IPS-20b (cell line): Measurements from ENCODE around the gene KIAA0232.
"Not testable (repeated sequence)": the region's sequence is repeated elsewhere in the genome, so short reads cannot be mapped to it uniquely, and the experiment has no call there.

ENCODE experiments used
- H3K27ac ChIP-seq: one replicate; pipeline ENCODE4 v1.5.1; 2013; ENCODE audit warnings: low read length
- H3K27me3 ChIP-seq: 2 replicates; pipeline ENCODE4 v1.6.1; 2013; ENCODE audit warnings: mild to moderate bottlenecking, low read length, inconsistent platforms; ENCODE audit not compliant: insufficient read depth
- H3K36me3 ChIP-seq: 2 replicates; pipeline ENCODE4 v1.6.1; 2013; ENCODE audit warnings: low read depth, mild to moderate bottlenecking, inconsistent platforms, low read length, moderate library complexity; ENCODE audit not compliant: insufficient read depth
- H3K4me1 ChIP-seq: 2 replicates; pipeline ENCODE4 v1.6.1; 2013; ENCODE audit warnings: mild to moderate bottlenecking, control low read depth, inconsistent platforms, low read length, moderate library complexity; ENCODE audit not compliant: insufficient read depth
- H3K4me3 ChIP-seq: 2 replicates; pipeline ENCODE4 v1.5.1; 2013; ENCODE audit warnings: mild to moderate bottlenecking, low read length, inconsistent platforms
- H3K9ac ChIP-seq: 2 replicates; pipeline ENCODE4 v1.6.1; 2013; ENCODE audit warnings: low read depth, mild to moderate bottlenecking, inconsistent platforms, low read length, moderate library complexity
- H3K9me3 ChIP-seq: 2 replicates; pipeline ENCODE4 v1.6.1; 2013; ENCODE audit warnings: mild to moderate bottlenecking, low read depth, low read length, inconsistent platforms; ENCODE audit not compliant: insufficient read depth

The KIAA0232 gene

DNA sequence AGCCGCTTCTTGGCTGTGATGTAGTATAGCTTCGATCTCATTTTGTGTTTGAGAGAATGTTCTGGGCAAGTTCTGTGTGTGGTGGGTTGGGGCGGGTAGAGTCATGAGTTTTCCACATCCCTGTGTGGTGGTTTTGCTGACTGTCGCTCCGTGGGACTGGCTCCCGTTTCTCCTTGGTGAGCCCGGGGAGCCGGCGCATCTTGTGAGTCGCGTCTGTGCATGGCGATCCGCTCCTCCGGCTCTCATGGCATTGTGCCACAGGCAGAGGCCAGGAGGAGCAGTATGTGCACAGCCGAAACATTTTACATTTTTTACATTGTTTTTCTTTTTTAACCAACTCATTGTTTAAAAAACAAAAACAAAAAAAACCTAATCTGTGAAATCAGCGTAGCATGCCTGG lies 99.4 kb downstream of the KIAA0232 start:
- Histone ChIP-seq H3K4me1 (no peaks in the 10 kb centered on the region), H3K9ac (no peak overlapping the region), H3K9me3 (no peaks in the 10 kb centered on the region), H3K36me3 (peaks cover 56% of the 10 kb centered on the region), H3K27ac (no peak overlapping the region), H3K4me3 (no peak overlapping the region), H3K27me3 (no peaks in the 10 kb centered on the region)

DNA sequence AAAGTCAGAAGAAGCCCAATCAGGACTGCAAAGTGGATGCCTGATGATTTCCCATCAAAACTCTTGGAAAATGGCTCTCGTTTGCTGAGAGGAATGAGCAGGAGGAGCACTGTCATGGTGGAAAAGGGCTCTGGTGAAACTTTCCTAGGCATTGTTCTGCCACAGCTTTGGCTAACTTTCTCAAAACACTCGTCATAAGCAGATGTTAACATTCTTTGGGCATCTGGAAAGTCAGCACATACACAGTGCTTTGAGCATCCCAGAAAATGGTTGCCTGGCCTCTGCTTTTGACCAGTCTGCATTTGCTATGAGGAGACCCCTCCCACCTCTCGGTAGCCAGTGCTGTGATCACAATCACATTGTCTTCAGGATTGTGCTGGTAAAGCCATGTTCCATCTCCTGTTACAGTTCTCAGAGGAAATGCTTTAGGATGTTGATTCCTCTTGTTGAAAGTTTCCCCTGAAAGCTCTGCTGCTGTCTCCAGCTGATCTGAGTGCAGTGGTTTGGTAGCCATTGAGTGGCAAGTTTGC lies 101.9 kb downstream of the KIAA0232 start:
- H3K36me3 ChIP-seq, result peaks cover 35% of the 10 kb centered on the region

DNA sequence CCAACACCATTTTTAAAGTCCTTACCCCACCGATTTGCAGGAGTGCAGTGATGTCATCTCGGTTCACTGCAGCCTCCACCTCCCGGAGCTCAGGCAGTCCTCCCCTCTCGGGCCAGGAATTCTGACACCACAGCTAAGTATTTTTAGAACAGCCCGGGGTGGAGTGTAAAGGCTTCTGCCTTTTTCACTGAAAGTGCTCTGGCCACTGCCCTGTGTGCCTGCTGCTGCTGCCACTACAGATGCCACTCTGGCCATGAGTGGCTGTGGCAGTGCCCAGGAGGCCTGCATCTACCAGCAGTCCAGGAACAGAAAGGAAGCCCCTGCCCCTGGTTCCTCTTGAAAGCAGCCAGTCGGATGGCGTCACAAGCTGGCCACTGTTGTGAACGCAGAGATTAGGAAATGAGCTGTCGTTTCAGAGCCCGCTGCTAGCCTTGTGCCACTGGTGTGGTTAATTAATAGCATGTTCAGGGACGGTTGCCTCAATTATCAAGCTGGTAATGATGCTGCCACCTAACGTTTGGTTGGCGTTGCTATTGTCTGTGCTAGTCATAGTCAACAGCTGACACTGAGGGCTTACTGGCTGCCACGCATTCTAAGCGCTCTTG lies 103.5 kb downstream of the KIAA0232 start:
- Histone ChIP-seq H3K4me3 (no peak overlapping the region), H3K4me1 (no peaks in the 10 kb centered on the region), H3K9ac (no peak overlapping the region), H3K27ac (no peak overlapping the region), H3K36me3 (peaks cover 23% of the 10 kb centered on the region), H3K27me3 (no peaks in the 10 kb centered on the region), H3K9me3 (no peaks in the 10 kb centered on the region)

More for the DNA sequence above, 101.9 kb downstream of the KIAA0232 start:
- Histone ChIP-seq H3K9me3 (no peaks in the 10 kb centered on the region), H3K27ac (no peak overlapping the region), H3K4me3 (no peak overlapping the region), H3K4me1 (no peaks in the 10 kb centered on the region), H3K27me3 (no peaks in the 10 kb centered on the region), H3K9ac (no peak overlapping the region)

DNA sequence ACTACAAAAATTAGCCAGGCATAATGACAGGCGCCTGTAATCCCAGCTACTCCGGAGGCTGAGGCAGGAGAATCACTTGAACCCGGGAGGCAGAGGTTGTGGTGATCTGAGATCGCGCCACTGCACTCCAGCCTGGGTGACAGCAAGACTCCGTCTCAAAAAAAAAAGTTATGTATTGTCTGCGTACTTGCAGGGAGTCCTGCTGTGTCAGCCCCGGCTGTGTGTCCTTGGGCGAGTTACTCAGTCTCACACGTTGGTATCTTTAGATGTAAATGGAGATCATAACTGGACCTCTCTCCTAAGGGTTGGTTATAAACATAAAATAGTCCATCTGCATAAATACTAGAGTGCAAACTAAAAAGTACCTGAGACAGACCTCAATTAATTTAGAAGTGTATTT lies 104.4 kb downstream of the KIAA0232 start:
- H3K27ac ChIP-seq, result no peak overlapping the region
- no peaks in the 10 kb centered on the region for H3K9me3 ChIP-seq

DNA sequence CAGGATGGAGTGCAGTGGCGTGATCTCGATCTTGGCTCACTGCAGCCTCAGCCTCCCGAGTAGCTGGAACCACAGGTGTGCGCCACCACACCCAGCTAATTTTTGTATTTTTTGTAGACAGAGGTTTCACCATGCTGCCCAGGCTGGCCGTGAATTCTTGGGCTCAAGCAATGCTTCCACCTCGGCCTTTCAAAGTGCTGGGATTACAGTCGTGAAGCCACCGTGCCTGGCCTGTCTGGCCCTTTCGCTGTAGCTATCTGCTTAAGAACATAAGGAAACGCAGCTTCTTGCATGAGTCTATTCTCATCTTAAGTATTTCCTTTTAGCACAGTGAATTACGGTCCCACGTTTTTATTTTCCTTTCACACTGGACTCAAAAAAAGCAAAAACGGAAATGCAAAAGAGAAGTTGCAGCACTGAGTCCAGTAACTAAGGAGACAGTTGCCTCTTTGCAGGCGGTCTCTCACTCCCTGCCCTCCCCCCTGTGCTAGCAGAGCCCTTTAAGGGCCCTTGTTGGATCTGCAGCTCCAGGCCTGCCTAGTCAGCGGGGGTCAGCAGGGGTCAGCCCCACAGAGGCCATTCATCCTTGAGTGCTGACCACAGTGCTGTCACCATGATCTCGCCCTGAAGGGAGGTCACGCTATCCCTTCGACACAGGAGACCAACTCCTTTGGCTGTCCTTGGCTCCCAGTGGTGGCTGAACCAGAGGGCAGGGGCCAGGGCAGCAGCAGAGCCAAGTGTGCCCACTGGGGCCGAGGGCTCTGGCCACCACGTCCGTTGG lies 105.3 kb downstream of the KIAA0232 start:
- H3K27ac ChIP-seq, result no peak overlapping the region
- H3K4me3 ChIP-seq, result no peak overlapping the region
- H3K36me3 ChIP-seq, result peaks cover 5% of the 10 kb centered on the region; the same call in 1 of the 2 replicates
- H3K27me3 ChIP-seq, result no peaks in the 10 kb centered on the region
- H3K4me1 ChIP-seq, result no peaks in the 10 kb centered on the region
- H3K9me3 ChIP-seq, result no peaks in the 10 kb centered on the region
- no peak overlapping the region for H3K9ac ChIP-seq

More for the DNA sequence above, 104.4 kb downstream of the KIAA0232 start:
- H3K4me3 ChIP-seq, result no peak overlapping the region
- H3K36me3 ChIP-seq, result peaks cover 14% of the 10 kb centered on the region; the same call in 1 of the 2 replicates
- H3K4me1 ChIP-seq, result no peaks in the 10 kb centered on the region
- H3K9ac ChIP-seq, result no peak overlapping the region
- H3K27me3 ChIP-seq, result no peaks in the 10 kb centered on the region

DNA sequence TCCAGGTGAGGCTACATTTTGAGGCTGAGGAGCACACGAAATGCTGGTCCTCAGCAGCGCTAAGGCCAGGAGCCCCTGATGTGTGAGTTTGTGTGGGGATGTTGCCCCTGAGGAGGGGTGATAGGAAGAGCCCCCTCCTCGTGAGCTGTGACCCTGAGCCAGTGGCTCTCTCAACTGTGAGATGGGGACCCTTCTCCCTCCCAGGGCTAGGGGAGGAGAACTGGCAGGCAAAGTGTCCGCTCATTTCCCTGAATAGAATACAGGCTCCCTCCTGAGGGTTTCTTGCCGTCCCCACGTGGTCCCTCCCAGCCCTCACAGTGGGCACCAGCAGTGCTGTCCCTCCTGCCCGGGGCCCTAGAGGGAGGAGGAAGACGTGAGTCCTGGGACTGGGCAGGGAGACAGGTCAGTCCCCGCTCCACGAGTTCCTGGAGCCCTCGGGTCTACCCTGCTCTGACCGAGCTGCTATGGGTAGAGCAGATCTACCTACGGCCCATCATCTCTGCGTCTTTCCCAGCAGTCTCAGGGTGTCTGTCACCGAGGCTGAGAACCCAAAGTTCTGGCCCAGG lies 106.1 kb downstream of the KIAA0232 start:
- Histone ChIP-seq H3K27ac (no peak overlapping the region), H3K4me1 (no peaks in the 10 kb centered on the region), H3K4me3 (no peak overlapping the region), H3K9me3 (no peaks in the 10 kb centered on the region), H3K36me3 (no peaks in the 10 kb centered on the region; the same call in 1 of the 2 replicates), H3K9ac (no peak overlapping the region), H3K27me3 (no peaks in the 10 kb centered on the region)

DNA sequence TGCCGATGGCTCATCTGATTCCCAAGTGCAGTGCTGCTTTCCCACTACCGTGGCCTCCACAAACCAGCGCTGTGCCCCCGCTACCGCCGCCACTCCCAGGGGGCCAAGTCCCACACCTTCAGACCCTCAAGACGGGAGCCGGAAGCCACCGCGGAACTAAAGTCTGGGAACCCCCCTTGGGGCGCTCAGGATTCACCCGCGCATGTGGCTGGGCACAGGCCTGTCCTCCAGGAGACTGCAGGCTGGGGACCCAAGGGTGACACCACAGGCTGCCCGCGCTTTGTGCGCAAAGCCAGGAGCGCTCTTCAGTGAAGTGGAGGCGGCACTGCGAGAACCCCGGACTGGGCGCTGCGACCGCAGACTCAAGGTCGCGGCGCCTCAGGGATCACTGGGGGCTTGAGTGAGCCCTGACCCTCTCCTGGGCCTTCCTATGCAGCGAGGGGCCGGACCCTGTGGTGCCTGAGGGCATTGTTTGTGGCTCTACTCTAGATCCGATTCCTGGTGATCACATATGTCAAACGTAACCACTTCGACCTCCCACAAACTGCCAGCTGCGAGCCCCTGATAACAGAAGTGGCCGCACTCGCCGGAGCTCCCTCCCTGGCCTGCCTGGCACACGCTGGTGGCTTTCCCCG lies 106.7 kb downstream of the KIAA0232 start:
- Histone ChIP-seq H3K27me3 (no peaks in the 10 kb centered on the region), H3K4me1 (no peaks in the 10 kb centered on the region), H3K9me3 (no peaks in the 10 kb centered on the region), H3K9ac (no peak overlapping the region), H3K4me3 (no peak overlapping the region), H3K36me3 (no peaks in the 10 kb centered on the region), H3K27ac (no peak overlapping the region)

DNA sequence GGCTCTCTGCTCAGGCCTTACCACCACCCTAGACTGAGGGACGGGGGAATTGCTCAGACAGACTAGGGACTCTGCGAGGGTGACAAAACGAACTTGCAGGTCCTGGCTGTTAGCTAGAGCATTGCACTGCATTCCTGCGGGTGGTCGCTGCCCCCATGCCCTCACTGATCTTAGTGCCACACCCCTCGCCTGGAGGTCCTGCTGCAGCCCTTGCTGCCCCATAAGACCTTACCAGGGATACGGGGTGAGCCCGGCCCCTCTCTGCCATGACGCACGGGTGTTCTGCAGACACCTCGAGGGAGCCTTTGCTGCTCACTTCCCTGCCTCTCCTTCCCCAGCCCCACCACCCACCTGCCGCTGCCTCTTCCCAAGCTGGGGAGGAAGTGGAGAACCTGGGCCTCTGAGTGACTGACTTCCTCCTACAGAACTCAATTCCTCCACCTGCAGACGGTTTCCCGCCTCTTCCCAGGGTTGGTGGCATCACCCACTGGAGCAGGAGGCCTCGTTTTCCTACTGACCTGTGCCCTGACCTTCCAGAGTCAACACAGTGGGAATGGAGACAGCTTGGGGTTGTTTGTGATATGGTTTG lies 107.3 kb downstream of the KIAA0232 start:
- H3K9ac ChIP-seq, result no peak overlapping the region
- no peaks in the 10 kb centered on the region for H3K9me3 ChIP-seq
- H3K27me3 ChIP-seq, result no peaks in the 10 kb centered on the region
- no peak overlapping the region for H3K27ac ChIP-seq
- no peaks in the 10 kb centered on the region for H3K36me3 ChIP-seq
- H3K4me3 ChIP-seq, result no peak overlapping the region
- no peaks in the 10 kb centered on the region for H3K4me1 ChIP-seq

DNA sequence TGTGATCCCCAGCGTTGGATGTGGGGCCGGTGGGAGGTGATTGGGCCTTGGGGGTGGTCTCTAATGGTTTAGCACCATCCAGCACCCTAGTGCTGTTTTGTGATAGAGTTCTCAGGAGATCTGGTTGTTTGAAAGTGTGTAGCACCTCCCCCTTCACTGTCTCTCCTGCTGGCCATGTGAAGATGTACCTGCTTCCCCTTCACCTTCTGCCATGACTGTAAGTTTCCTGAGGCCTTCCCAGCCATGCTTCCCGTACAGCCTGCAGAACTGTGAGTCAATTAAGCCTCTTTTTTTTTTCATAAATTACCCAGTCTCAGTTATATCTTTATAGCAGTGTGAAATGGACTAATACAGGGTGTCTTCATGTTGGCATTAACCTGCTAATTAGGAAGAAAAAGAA lies 107.8 kb downstream of the KIAA0232 start:
- Histone ChIP-seq H3K9ac (no peak overlapping the region), H3K4me1 (no peaks in the 10 kb centered on the region), H3K36me3 (no peaks in the 10 kb centered on the region), H3K9me3 (no peaks in the 10 kb centered on the region), H3K4me3 (no peak overlapping the region), H3K27me3 (no peaks in the 10 kb centered on the region), H3K27ac (no peak overlapping the region)

DNA sequence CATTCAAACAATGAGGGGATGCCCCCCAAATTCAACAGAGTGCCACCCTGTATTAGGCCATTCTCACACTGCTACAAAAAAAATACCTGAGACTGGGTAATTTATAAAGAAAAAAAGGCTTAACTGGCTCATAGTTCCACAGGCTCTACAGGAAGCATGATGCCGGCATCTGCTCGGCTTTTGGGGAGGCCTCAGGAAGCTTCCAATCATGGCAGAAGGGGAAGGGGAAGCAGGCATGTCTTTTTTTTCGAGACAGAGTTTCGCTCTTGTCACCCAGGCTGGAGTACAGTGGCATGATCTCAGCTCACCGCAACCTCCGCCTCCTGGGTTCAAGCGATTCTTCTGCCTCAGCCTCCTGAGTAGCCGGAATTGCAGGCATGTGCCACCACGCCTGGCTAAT lies 108.4 kb downstream of the KIAA0232 start:
- H3K9ac ChIP-seq, H3K4me1 ChIP-seq, H3K27me3 ChIP-seq, H3K36me3 ChIP-seq, H3K4me3 ChIP-seq, H3K27ac ChIP-seq, H3K9me3 ChIP-seq: not testable (repeated sequence)

DNA sequence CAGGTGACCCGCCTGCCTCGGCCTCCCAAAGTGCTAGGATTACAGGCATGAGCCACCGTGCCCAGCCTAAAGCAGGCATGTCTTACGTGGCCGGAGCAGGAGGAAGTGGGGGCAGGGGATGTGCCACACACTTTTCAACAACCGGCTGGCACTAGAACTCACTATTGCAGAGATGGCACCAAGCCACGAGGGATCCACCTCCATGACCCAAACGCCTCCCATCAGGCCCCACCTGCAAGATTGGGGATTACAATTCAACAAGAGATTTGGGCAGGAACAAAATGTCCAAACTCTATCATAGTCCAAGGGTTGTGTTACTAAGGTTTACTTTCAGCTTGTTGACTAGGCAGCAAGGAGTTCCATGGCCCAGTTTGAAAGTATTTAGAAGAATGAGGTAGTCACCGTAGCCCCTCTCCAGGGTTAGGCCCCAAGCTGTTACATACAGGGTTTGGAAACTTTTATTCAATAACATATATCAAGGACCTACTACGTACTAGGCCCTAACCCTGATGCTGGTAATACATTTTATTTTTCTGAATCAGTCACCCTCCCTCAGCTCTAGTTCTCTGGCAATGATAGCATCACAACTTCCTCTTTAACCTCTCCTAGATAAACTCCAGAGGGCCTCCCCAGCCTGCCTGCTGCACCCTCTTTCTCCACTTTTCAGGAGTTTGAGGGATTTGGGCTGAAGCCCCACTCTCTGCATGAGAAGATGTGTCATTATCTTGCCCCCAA lies 109.1 kb downstream of the KIAA0232 start:
- H3K9ac ChIP-seq, result no peak overlapping the region
- no peak overlapping the region for H3K27ac ChIP-seq
- H3K4me3 ChIP-seq, result no peak overlapping the region
- H3K36me3 ChIP-seq, result no peaks in the 10 kb centered on the region
- no peaks in the 10 kb centered on the region for H3K27me3 ChIP-seq
- no peaks in the 10 kb centered on the region for H3K9me3 ChIP-seq
- no peaks in the 10 kb centered on the region for H3K4me1 ChIP-seq
